Upper lobe of left lung (tissue), 4 donors: ENCODE results near the gene PITX1.

ENCODE experiments used
- CTCF ChIP-seq, 6 experiments: fragments of 450-650 bp in 4 of 6; fragments of 200-600 bp in 2 of 6; sonication (generic) in 2 of 6; IDR thresholded peaks; one replicate each; pipeline ENCODE4 v1.5.1; 2016 to 2019; ENCODE audit warnings: antibody characterized with exemption in 6 of 6
- EP300 ChIP-seq, 4 donors: sonication (generic); formaldehyde crosslinking; IDR thresholded peaks; one replicate each; pipeline ENCODE4 v1.5.1; 2017; ENCODE audit warnings: antibody characterized with exemption in 4 of 4, control low read depth in 2 of 4
- POLR2A ChIP-seq, 4 donors: fragments of 450-650 bp; IDR thresholded peaks; one replicate each; pipeline ENCODE4 v1.5.1; 2016 to 2017; ENCODE audit warnings: antibody characterized with exemption in 4 of 4, mild to moderate bottlenecking in 2 of 4
- POLR2AphosphoS5 ChIP-seq, 2 donors: sonication (generic); formaldehyde crosslinking; IDR thresholded peaks; one replicate each; pipeline ENCODE4 v1.5.1; 2017; ENCODE audit warnings: antibody characterized with exemption in 2 of 2

GRCh38 chr5:135013947-135014570 lies 20.0 kb downstream of the PITX1 start:
- TF ChIP-seq CTCF (IDR thresholded peaks at IDR 0.05) (no peak), POLR2AphosphoS5 (IDR thresholded peaks at IDR 0.05) (no peak), POLR2A (IDR thresholded peaks at IDR 0.05) (no peak), EP300 (IDR thresholded peaks at IDR 0.05) (no peak)
